DOHH2 (cell line): ENCODE data around the gene KMT2D.

ENCODE experiments used
- EZH2phosphoT487 ChIP-seq: fragments of 200-600 bp; sonication (generic); IDR thresholded peaks from 2 replicates; pipeline ENCODE4 v1.6.1; 2017; ENCODE audit warnings: borderline replicate concordance, mild to moderate bottlenecking, antibody characterized with exemption, low read length, moderate library complexity, mixed read lengths
- TF ChIP-seq, protein P1 (sequence below): fragments of 200-600 bp; sonication (generic); IDR thresholded peaks from one replicate; pipeline ENCODE4 v1.5.1; 2014; ENCODE audit warnings: antibody characterized with exemption, mild to moderate bottlenecking, low read depth, low read length; ENCODE audit not compliant: poor library complexity, severe bottlenecking

DNA sequence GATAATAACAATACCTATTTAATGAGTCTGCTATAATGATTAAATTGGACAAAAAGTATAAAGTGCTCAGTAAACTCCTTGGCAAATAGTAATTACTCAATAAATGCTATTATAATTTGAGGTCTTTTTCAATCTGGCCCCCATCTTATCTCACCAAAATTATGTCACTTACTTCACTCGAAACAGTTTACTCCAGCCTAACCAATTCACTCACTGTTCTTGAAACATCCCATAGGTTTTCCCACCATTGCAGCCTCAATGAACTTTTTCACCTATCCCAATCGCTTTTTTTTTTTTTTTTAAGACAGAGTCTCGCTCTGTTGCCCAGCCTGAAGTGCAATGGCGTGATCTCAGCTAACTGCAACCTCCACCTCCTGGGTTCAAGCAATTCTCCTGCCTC, 24.6 kb downstream of the KMT2D start:
- TF ChIP-seq, protein P1, sequence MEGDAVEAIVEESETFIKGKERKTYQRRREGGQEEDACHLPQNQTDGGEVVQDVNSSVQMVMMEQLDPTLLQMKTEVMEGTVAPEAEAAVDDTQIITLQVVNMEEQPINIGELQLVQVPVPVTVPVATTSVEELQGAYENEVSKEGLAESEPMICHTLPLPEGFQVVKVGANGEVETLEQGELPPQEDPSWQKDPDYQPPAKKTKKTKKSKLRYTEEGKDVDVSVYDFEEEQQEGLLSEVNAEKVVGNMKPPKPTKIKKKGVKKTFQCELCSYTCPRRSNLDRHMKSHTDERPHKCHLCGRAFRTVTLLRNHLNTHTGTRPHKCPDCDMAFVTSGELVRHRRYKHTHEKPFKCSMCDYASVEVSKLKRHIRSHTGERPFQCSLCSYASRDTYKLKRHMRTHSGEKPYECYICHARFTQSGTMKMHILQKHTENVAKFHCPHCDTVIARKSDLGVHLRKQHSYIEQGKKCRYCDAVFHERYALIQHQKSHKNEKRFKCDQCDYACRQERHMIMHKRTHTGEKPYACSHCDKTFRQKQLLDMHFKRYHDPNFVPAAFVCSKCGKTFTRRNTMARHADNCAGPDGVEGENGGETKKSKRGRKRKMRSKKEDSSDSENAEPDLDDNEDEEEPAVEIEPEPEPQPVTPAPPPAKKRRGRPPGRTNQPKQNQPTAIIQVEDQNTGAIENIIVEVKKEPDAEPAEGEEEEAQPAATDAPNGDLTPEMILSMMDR = no peak
- no peak for TF ChIP-seq EZH2phosphoT487
